Mucosa of stomach (tissue), 1 donor: Measurements from ENCODE around the gene PRPF40A.

Source experiments
- H3K27me3 ChIP-seq: one replicate; pipeline ENCODE4 v1.7.0; 2013; ENCODE audit warnings: mild to moderate bottlenecking, low read length; ENCODE audit not compliant: control insufficient read depth, insufficient read depth
- H3K36me3 ChIP-seq: one replicate; pipeline ENCODE4 v1.7.0; 2013; ENCODE audit warnings: low read length; ENCODE audit not compliant: control insufficient read depth, insufficient read depth
- H3K4me1 ChIP-seq: one replicate; pipeline ENCODE4 v1.7.0; 2013; ENCODE audit warnings: mild to moderate bottlenecking, low read length; ENCODE audit not compliant: control insufficient read depth, insufficient read depth
- H3K4me3 ChIP-seq: one replicate; pipeline ENCODE4 v1.7.0; 2013; ENCODE audit warnings: low read length
- H3K9ac ChIP-seq: one replicate; pipeline ENCODE4 v1.7.0; 2013; ENCODE audit warnings: mild to moderate bottlenecking, low read length, moderate library complexity
- H3K9me3 ChIP-seq: one replicate; pipeline ENCODE4 v1.7.0; 2013; ENCODE audit warnings: mild to moderate bottlenecking, low read length, moderate library complexity; ENCODE audit not compliant: control insufficient read depth
- donor health status: Pancreatic carcinoma.

PRPF40A gene

GRCh38 chr2:152715112-152715511 is 2.1 kb downstream of the PRPF40A start:
- Histone ChIP-seq H3K9me3 (no peaks in the 10 kb centered on the region), H3K27me3 (no peaks in the 10 kb centered on the region)

GRCh38 chr2:152710713-152711112 is 6.5 kb downstream of the PRPF40A start:
- Histone ChIP-seq H3K9me3 (no peaks in the 10 kb centered on the region), H3K4me1 (no peaks in the 10 kb centered on the region), H3K36me3 (no peaks in the 10 kb centered on the region)

More at GRCh38 chr2:152715112-152715511, 2.1 kb downstream of the PRPF40A start:
- Histone ChIP-seq H3K4me1 (peaks cover 14% of the 10 kb centered on the region), H3K36me3 (no peaks in the 10 kb centered on the region), H3K4me3 (no peak overlapping the region), H3K9ac (no peak overlapping the region)

DNA sequence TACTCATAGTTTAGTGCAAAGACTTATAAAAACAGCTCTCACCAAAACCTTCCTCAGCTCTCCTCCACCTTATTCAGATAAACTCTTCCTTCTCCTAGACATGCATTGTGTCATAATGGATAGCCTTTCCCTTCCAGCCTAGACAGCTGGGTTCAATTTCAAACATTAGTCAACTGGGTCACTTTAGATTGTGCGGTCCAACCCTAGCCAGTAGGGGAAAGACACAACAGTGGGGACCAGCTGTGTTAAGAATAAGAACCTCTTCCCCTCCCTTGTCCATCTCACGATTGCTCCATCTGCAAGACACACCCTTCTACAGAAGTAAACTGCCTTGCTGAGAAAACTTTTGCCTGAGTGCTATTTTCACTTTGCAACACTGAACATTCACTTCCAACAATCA is 8.5 kb downstream of the PRPF40A start:
- Histone ChIP-seq H3K36me3 (no peaks in the 10 kb centered on the region), H3K9ac (no peak overlapping the region), H3K27me3 (no peaks in the 10 kb centered on the region), H3K4me3 (no peak overlapping the region), H3K4me1 (no peaks in the 10 kb centered on the region), H3K9me3 (no peaks in the 10 kb centered on the region)

More at GRCh38 chr2:152710713-152711112, 6.5 kb downstream of the PRPF40A start:
- Histone ChIP-seq H3K27me3 (no peaks in the 10 kb centered on the region), H3K4me3 (no peak overlapping the region), H3K9ac (no peak overlapping the region)

DNA sequence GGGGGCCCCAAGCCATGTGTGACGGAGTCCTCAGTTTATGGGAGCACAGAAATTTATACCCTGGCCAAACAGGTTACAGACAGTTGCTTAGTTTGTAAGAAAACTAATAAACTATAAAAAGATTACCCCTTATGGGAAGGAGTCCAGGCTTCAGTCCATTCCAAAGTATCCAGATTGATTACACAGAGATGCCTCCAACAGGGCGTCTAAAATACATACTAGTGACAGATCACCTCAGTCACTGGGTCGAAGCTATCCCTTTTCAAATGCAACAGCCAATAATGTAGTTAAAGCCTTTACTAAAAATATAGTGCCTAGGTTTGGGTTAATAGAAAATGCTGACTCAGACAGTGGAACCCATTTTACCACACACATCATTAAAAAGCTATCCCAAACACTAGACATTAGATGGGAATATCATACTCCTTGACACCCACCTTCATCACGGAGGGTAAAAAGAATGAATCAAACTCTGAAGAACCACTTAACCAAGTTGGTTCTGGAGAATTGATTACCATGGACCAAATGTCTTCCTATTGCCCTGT is 10.7 kb downstream of the PRPF40A start:
- Histone ChIP-seq H3K36me3 (no peaks in the 10 kb centered on the region), H3K4me3 (no peak overlapping the region), H3K9me3 (no peaks in the 10 kb centered on the region), H3K4me1 (no peaks in the 10 kb centered on the region), H3K9ac (no peak overlapping the region), H3K27me3 (no peaks in the 10 kb centered on the region)

- Histone ChIP-seq H3K4me3 (no peak overlapping the region), H3K9me3 (no peaks in the 10 kb centered on the region), H3K9ac (no peak overlapping the region), H3K4me1 (no peaks in the 10 kb centered on the region), H3K36me3 (no peaks in the 10 kb centered on the region), H3K27me3 (no peaks in the 10 kb centered on the region)
Measured at GRCh38 chr2:152701198-152701597, 16.1 kb downstream of the PRPF40A start.

DNA sequence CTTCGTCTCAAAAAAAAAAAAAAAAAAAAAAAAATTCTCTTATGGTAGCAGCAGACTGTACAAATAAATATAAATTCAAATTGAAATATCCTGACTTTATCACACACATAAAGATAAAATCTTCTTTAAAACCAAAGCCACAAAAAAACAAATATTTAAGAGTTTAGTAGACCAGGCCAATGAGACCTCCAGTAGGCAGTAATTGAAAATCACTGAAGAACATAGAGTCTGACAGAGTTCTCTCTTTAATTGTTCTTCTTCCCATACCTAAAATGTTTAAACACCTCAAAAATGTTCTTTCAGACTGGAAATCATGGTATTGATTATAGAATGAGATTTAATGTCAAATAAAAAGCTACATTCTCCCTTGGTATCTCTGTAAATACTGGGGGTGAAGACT is 20.8 kb downstream of the PRPF40A start:
- H3K27me3 ChIP-seq, result no peaks in the 10 kb centered on the region

GRCh38 chr2:152695763-152696162 is 21.5 kb downstream of the PRPF40A start:
- H3K9ac ChIP-seq, result no peak overlapping the region

More for the DNA sequence above, 20.8 kb downstream of the PRPF40A start:
- Histone ChIP-seq H3K9me3 (no peaks in the 10 kb centered on the region), H3K36me3 (no peaks in the 10 kb centered on the region), H3K9ac (no peak overlapping the region), H3K4me3 (no peak overlapping the region), H3K4me1 (no peaks in the 10 kb centered on the region)

DNA sequence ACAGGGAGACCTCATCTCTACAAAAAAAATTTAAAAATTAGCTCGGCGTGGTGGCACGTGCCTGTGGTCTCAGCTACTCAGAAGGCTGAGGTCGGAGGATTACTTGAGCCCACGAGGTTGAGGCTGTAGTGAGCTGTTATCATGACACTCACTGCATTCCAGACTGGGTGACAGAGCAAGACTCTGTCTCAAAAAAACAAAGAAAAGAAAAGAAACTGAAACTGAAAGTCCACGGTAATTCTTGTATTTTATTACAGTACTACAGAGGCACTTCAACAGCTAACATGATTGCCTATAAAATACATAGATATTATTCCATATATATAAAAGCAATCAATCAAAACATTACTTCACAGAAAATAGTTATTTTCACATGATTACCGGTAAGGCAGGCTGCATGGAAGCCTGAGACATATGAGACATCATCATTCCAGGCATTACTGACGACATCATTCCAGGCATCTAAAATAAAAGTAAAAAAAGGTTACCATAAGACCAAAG is 23.1 kb downstream of the PRPF40A start:
- Histone ChIP-seq H3K4me3 (no peak overlapping the region), H3K36me3 (no peaks in the 10 kb centered on the region), H3K9ac (no peak overlapping the region)

More at GRCh38 chr2:152695763-152696162, 21.5 kb downstream of the PRPF40A start:
- H3K36me3 ChIP-seq, result no peaks in the 10 kb centered on the region
- H3K4me1 ChIP-seq, result no peaks in the 10 kb centered on the region
- no peaks in the 10 kb centered on the region for H3K27me3 ChIP-seq
- no peaks in the 10 kb centered on the region for H3K9me3 ChIP-seq
- no peak overlapping the region for H3K4me3 ChIP-seq

DNA sequence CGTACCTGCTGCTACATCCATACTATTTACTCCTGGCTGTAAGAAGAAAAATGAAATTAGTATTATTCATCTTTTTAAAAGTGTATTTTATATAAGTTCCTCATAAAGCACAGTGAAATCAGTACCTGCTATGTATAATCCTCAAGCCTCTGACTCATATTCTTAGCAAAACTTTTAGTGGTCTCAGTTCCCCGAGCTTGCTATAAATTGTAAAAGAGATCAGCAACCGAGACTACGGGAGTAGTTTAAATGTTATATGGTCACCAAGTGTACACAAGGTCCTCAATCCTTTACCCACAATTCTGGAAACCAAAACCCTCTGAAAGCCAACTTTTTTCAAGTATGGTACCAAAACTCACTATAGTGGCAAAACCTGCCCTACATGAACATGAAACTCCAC is 24.2 kb downstream of the PRPF40A start:
- Histone ChIP-seq H3K4me3 (no peak overlapping the region), H3K27me3 (no peaks in the 10 kb centered on the region), H3K4me1 (no peaks in the 10 kb centered on the region), H3K9ac (no peak overlapping the region), H3K36me3 (no peaks in the 10 kb centered on the region), H3K9me3 (no peaks in the 10 kb centered on the region)

More for the DNA sequence above, 23.1 kb downstream of the PRPF40A start:
- no peaks in the 10 kb centered on the region for H3K27me3 ChIP-seq
- H3K4me1 ChIP-seq, result no peaks in the 10 kb centered on the region
- no peaks in the 10 kb centered on the region for H3K9me3 ChIP-seq

DNA sequence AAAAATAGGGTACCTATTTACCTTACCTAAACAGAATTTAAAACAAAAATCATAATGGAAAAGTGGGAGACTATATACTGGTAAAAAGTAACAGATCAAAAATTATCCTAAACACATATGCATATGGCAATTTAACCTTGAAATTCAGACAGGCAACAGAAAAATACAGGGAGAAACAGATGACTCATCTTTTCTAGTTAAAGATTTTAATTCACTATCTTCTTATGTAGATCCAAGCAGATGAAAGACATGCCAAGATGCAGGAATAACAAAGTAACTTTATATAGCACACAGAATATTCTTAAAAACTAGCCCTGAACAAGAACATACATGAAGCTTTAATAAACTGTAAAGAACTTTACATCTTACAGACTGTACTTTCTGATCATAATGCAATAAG is 30.9 kb downstream of the PRPF40A start:
- Histone ChIP-seq H3K4me1 (no peaks in the 10 kb centered on the region), H3K36me3 (no peaks in the 10 kb centered on the region), H3K9me3 (no peaks in the 10 kb centered on the region), H3K9ac (no peak overlapping the region), H3K27me3 (no peaks in the 10 kb centered on the region), H3K4me3 (no peak overlapping the region)

DNA sequence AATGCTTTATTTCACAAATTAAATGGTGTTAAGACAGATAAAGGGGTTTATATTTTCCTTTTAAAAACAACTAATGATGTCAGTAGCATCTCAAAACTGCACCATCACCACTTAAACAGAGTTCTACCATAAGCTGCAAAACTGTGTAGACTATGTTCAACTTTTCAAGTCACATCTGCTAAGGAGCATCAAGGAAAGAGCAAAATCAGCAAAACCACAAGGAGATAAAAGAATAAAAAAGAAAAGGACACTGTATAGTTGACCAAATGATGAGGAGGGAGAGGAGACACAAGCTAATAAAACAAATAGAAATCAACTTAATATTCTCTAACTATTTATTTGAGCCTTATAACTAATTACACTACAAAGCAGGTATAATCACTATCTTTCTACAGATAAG is 33.9 kb downstream of the PRPF40A start:
- Histone ChIP-seq H3K4me1 (no peaks in the 10 kb centered on the region), H3K9ac (no peak overlapping the region), H3K9me3 (no peaks in the 10 kb centered on the region), H3K4me3 (no peak overlapping the region), H3K27me3 (no peaks in the 10 kb centered on the region), H3K36me3 (no peaks in the 10 kb centered on the region)

GRCh38 chr2:152682663-152683062 is 34.6 kb downstream of the PRPF40A start:
- H3K4me3 ChIP-seq, result no peak overlapping the region
- H3K9me3 ChIP-seq, result no peaks in the 10 kb centered on the region
- H3K36me3 ChIP-seq, result no peaks in the 10 kb centered on the region
- H3K4me1 ChIP-seq, result no peaks in the 10 kb centered on the region
- H3K9ac ChIP-seq, result no peak overlapping the region
- no peaks in the 10 kb centered on the region for H3K27me3 ChIP-seq

DNA sequence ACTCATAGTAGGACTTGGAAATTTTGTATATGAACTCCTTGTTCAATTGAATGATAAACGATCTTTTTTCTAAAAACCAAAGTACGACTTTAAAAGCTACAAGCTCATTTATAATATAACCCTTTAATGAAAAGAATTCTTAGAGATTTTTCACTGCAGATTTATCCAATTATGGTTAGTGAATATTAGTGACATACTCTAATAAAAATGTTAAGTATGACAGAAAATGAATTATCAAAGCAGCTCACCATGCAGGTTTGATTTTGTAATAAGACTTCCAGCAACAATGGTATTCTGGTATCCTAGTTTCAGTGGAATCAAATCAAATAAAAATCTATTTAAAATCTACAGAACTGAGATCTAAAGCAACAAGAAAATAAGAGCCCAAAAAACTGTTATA is 38.5 kb downstream of the PRPF40A start:
- H3K27me3 ChIP-seq, result no peaks in the 10 kb centered on the region
- H3K9me3 ChIP-seq, result no peaks in the 10 kb centered on the region
- no peaks in the 10 kb centered on the region for H3K36me3 ChIP-seq
- no peak overlapping the region for H3K9ac ChIP-seq
- no peaks in the 10 kb centered on the region for H3K4me1 ChIP-seq
- H3K4me3 ChIP-seq, result no peak overlapping the region
